ENCODE measurements around the gene MKRN1.

DNA sequence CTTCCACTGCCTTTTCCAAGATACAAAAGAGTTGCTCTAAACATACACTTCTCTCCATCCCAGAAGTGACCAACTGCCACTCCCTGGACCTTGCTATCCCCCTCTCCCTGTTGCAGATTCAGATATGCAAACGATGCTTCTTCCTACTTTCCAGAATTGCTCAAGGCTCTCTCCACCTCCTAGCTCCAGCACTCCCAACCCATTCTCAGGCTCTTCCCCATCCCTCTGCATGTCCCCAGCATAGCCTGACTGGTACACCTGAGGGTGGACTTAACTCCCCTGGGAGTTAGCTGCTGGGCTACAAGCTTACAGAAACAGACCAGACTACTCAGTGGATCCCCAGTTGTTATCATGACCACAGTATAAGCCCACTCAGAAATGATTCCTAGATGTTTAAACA, 27.6 kb downstream of the MKRN1 start:
- TF ChIP-seq POLR2A (IDR thresholded peaks at IDR 0.05) = no peak
- TF ChIP-seq, protein P1, sequence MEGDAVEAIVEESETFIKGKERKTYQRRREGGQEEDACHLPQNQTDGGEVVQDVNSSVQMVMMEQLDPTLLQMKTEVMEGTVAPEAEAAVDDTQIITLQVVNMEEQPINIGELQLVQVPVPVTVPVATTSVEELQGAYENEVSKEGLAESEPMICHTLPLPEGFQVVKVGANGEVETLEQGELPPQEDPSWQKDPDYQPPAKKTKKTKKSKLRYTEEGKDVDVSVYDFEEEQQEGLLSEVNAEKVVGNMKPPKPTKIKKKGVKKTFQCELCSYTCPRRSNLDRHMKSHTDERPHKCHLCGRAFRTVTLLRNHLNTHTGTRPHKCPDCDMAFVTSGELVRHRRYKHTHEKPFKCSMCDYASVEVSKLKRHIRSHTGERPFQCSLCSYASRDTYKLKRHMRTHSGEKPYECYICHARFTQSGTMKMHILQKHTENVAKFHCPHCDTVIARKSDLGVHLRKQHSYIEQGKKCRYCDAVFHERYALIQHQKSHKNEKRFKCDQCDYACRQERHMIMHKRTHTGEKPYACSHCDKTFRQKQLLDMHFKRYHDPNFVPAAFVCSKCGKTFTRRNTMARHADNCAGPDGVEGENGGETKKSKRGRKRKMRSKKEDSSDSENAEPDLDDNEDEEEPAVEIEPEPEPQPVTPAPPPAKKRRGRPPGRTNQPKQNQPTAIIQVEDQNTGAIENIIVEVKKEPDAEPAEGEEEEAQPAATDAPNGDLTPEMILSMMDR (IDR thresholded peaks at IDR 0.05) = no peak
